ENCODE measurements around the gene COQ7.

DNA sequence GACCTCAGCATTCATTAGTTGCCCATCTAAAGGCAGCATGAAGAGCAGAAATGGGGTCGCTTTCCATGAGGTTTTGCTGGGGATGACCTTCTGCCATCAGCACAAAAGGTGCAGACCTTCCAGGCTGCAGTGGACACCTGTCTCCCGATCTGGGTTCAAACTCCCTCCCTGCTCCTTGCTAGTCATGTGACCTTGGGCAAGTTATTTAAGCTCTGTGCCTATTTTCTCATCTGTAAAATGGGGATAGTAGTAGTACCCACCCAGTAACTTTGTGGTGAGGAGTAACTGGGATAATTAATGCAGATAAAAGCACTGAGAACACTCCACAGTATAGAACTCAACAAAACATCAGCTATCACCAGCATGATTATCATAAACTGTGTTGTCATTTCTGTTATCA, 21.4 kb upstream of the COQ7 start:
- TF ChIP-seq ZFX (IDR thresholded peaks at IDR 0.05) = no peak
- TF ChIP-seq, protein P1, sequence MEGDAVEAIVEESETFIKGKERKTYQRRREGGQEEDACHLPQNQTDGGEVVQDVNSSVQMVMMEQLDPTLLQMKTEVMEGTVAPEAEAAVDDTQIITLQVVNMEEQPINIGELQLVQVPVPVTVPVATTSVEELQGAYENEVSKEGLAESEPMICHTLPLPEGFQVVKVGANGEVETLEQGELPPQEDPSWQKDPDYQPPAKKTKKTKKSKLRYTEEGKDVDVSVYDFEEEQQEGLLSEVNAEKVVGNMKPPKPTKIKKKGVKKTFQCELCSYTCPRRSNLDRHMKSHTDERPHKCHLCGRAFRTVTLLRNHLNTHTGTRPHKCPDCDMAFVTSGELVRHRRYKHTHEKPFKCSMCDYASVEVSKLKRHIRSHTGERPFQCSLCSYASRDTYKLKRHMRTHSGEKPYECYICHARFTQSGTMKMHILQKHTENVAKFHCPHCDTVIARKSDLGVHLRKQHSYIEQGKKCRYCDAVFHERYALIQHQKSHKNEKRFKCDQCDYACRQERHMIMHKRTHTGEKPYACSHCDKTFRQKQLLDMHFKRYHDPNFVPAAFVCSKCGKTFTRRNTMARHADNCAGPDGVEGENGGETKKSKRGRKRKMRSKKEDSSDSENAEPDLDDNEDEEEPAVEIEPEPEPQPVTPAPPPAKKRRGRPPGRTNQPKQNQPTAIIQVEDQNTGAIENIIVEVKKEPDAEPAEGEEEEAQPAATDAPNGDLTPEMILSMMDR (conservative IDR thresholded peaks at IDR 0.05) = no peak
